HCT116 (cell line): Measurements from ENCODE around the gene ADAT3.

ENCODE experiments used
- POLR2A ChIP-seq: IDR thresholded peaks from 2 replicates; pipeline ENCODE4 v1.7.0; 2011; ENCODE audit warnings: borderline replicate concordance; ENCODE audit not compliant: insufficient read depth, insufficient read length; ENCODE audit errors: extremely low read depth
- POLR2AphosphoS5 ChIP-seq: IDR thresholded peaks from 2 replicates; pipeline ENCODE4 v1.6.1; 2011; ENCODE audit warnings: mild to moderate bottlenecking, low read depth, low read length, moderate library complexity
- SIN3A ChIP-seq: IDR thresholded peaks from 2 replicates; pipeline ENCODE4 v1.6.1; 2012; ENCODE audit warnings: low read depth
- SRF ChIP-seq: IDR thresholded peaks from 2 replicates; pipeline ENCODE4 v1.6.1; 2012; ENCODE audit warnings: low read depth
- TCF7L2 ChIP-seq: IDR thresholded peaks from 2 replicates; pipeline ENCODE4 v1.7.0; 2011; ENCODE audit warnings: borderline replicate concordance, inconsistent platforms; ENCODE audit not compliant: insufficient read depth, insufficient read length; ENCODE audit errors: extremely low read depth
- YY1 ChIP-seq: IDR thresholded peaks from 2 replicates; pipeline ENCODE4 v1.6.1; 2011; ENCODE audit warnings: low read length, low read depth, moderate library complexity, mild to moderate bottlenecking; ENCODE audit not compliant: insufficient replicate concordance; ENCODE audit errors: extremely low read depth
- TF ChIP-seq, protein P1 (sequence below), 3 experiments: fragments of 200-600 bp in 1 of 3; sonication (generic) in 1 of 3; IDR thresholded peaks in 2 of 3; conservative IDR thresholded peaks in 1 of 3; 2 replicates each; pipeline ENCODE4 v1.5.1; 2012 to 2017; ENCODE audit warnings: low read depth in 2 of 3, low read length in 2 of 3, antibody characterized with exemption in 1 of 3, borderline replicate concordance in 1 of 3, control low read depth in 1 of 3, mild to moderate bottlenecking in 1 of 3, mixed read lengths in 1 of 3, mixed run types in 1 of 3, moderate library complexity in 1 of 3; ENCODE audit not compliant: insufficient read depth in 1 of 3

DNA sequence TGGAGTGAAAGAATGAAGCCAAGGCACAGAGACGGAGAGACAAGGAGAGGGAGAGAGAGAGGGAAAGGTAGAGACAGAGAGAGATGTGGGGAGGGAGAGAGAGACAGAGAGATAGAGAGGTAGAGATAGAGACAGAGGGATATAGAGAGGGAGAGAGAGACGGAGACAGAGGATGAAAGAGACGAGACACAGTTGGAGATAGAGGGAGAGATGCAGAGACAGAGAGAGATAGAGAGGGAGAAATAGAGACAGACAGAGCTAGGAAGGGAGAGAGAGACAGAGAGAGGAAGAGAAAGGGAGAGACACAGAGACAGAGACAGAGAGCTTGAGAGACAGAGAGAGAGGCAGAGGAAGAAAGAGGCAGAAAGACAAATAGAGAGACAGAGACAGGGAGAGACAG is 31.2 kb downstream of the ADAT3 start:
- TF ChIP-seq, protein P1, sequence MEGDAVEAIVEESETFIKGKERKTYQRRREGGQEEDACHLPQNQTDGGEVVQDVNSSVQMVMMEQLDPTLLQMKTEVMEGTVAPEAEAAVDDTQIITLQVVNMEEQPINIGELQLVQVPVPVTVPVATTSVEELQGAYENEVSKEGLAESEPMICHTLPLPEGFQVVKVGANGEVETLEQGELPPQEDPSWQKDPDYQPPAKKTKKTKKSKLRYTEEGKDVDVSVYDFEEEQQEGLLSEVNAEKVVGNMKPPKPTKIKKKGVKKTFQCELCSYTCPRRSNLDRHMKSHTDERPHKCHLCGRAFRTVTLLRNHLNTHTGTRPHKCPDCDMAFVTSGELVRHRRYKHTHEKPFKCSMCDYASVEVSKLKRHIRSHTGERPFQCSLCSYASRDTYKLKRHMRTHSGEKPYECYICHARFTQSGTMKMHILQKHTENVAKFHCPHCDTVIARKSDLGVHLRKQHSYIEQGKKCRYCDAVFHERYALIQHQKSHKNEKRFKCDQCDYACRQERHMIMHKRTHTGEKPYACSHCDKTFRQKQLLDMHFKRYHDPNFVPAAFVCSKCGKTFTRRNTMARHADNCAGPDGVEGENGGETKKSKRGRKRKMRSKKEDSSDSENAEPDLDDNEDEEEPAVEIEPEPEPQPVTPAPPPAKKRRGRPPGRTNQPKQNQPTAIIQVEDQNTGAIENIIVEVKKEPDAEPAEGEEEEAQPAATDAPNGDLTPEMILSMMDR (IDR thresholded peaks at IDR 0.05 in 2 of 3, conservative IDR thresholded peaks at IDR 0.05 in 1 of 3; ENCODE audit: borderline replicate concordance in 1 of 3, insufficient read depth in 1 of 3, low read depth in 2 of 3, low read length in 2 of 3) = no peak
- TF ChIP-seq YY1 (no peak), POLR2A (no peak), TCF7L2 (no peak), SIN3A (no peak), POLR2AphosphoS5 (no peak), SRF (no peak)
